Endothelial cell of umbilical vein (primary cell): ENCODE results near the gene FAM53B. TPM values are rescaled to one million over a fixed set of nuclear protein-coding genes. Genes with fewer than 3 reads are reported as not detected.
"Not testable (repeated sequence)": the region's sequence is repeated elsewhere in the genome, so short reads cannot be mapped to it uniquely, and the experiment has no call there.

ENCODE experiments used
- BruUV-seq: library from RNA; stranded (reverse); fragments of 400-500 nt; replicated peaks from 2 replicates; lab custom pipeline; 2021; lab: Mats Ljungman, UMichigan
- CTCF ChIA-PET: fragments of 300-600, 350-600 bp; sonication (Branson Sonifier 250); formaldehyde crosslinking; loops from one replicate; lab custom pipeline; 2021; ENCODE audit warnings: antibody characterized with exemption, inconsistent platforms; lab: Charles Lee
- POLR2A ChIA-PET: fragments of 300-600, 350-600 bp; sonication (Branson Sonifier 250); formaldehyde crosslinking; loops from one replicate; lab custom pipeline; 2021; ENCODE audit warnings: antibody characterized with exemption, inconsistent platforms; lab: Charles Lee
- DNase-seq: peaks from one replicate; pipeline ENCODE4 v3.0.0-alpha.2; 2011; ENCODE audit warnings: low read depth, low spot score
- FAIRE-seq: peaks from 2 replicates; lab custom pipeline; 2011; peaks lifted over from hg19 to GRCh38; lab: Jason Lieb, UNC
- H2AFZ ChIP-seq: 2 replicates; pipeline ENCODE4 v1.6.0; 2012; ENCODE audit warnings: low read depth, low read length, control low read depth, inconsistent platforms
- H3K27ac ChIP-seq: 2 replicates; pipeline ENCODE4 v1.5.1; 2011; ENCODE audit warnings: low read depth, mild to moderate bottlenecking, control low read depth, low read length, moderate library complexity; ENCODE audit not compliant: insufficient read depth
- H3K27me3 ChIP-seq, 2 experiments: 2 replicates each; pipeline versions ENCODE4 v1.6.0 to v1.6.1; 2011; ENCODE audit warnings: low read length in 2 of 2, mixed read lengths in 1 of 2; ENCODE audit not compliant: control insufficient read depth in 2 of 2, insufficient read depth in 2 of 2
- H3K36me3 ChIP-seq, 2 experiments: 2 replicates in 1 of 2; 3 replicates in 1 of 2; pipeline ENCODE4 v1.5.1; 2011; ENCODE audit warnings: low read length in 2 of 2, mild to moderate bottlenecking in 1 of 2, moderate library complexity in 1 of 2; ENCODE audit not compliant: control insufficient read depth in 2 of 2, insufficient read depth in 2 of 2; ENCODE audit errors: extremely low read depth in 1 of 2
- H3K4me1 ChIP-seq: 3 replicates; pipeline ENCODE4 v1.5.1; 2011; ENCODE audit warnings: mild to moderate bottlenecking, low read length; ENCODE audit not compliant: control insufficient read depth, insufficient read depth; ENCODE audit errors: extremely low read depth
- H3K4me2 ChIP-seq: 2 replicates; pipeline ENCODE4 v1.6.1; 2011; ENCODE audit warnings: low read length, control low read depth, mixed read lengths; ENCODE audit not compliant: insufficient read depth
- H3K4me3 ChIP-seq, 3 experiments: fragments of 200-600 bp in 1 of 3; sonication (generic), shearing (Covaris generic) in 1 of 3; replicated peaks in 1 of 3; 2 replicates each; pipeline ENCODE4 v1.5.1; 2011 to 2016; ENCODE audit warnings: control low read depth in 3 of 3, low read length in 3 of 3, mild to moderate bottlenecking in 2 of 3, inconsistent platforms in 1 of 3, low read depth in 1 of 3, moderate library complexity in 1 of 3; ENCODE audit not compliant: insufficient read depth in 1 of 3
- H3K79me2 ChIP-seq: 2 replicates; pipeline ENCODE4 v1.6.0; 2012; ENCODE audit warnings: low read length, inconsistent platforms; ENCODE audit not compliant: control insufficient read depth, insufficient read depth
- H3K9ac ChIP-seq: replicated peaks from 2 replicates; pipeline ENCODE3; 2011; ENCODE audit warnings: low read length, control low read depth; ENCODE audit not compliant: insufficient read depth; ENCODE audit errors: extremely low read depth
- H3K9me1 ChIP-seq: replicated peaks from 3 replicates; pipeline ENCODE4 v1.6.0; 2011; ENCODE audit warnings: mild to moderate bottlenecking, low read length; ENCODE audit not compliant: control insufficient read depth, insufficient read depth; ENCODE audit errors: extremely low read depth
- H3K9me3 ChIP-seq: replicated peaks from 2 replicates; pipeline ENCODE4 v1.5.1; 2012; ENCODE audit warnings: low read length, inconsistent platforms; ENCODE audit not compliant: control insufficient read depth, insufficient read depth
- H4K20me1 ChIP-seq: replicated peaks from 2 replicates; pipeline ENCODE3; 2011; ENCODE audit warnings: mild to moderate bottlenecking, low read length; ENCODE audit not compliant: control insufficient read depth, insufficient read depth; ENCODE audit errors: extremely low read depth
- EZH2 ChIP-seq: IDR thresholded peaks from 2 replicates; pipeline ENCODE4 v1.6.1; 2012; ENCODE audit warnings: borderline replicate concordance, low read depth, mild to moderate bottlenecking, moderate library complexity, low read length, inconsistent platforms; ENCODE audit not compliant: severe bottlenecking
- FOS ChIP-seq: IDR thresholded peaks from 2 replicates; pipeline ENCODE4 v1.6.1; 2011; ENCODE audit warnings: mild to moderate bottlenecking, low read length, moderate library complexity, borderline replicate concordance; ENCODE audit not compliant: insufficient read depth
- GATA2 ChIP-seq: IDR thresholded peaks from 2 replicates; pipeline ENCODE4 v1.7.0; 2011; ENCODE audit warnings: low read depth, mild to moderate bottlenecking, moderate library complexity, mixed read lengths, low read length; ENCODE audit not compliant: insufficient read length, insufficient read depth
- JUN ChIP-seq: IDR thresholded peaks from 2 replicates; pipeline ENCODE4 v1.6.1; 2011; ENCODE audit warnings: borderline replicate concordance, low read depth; ENCODE audit not compliant: insufficient read length, insufficient read depth
- MYC ChIP-seq: IDR thresholded peaks from one replicate; pipeline ENCODE4 v1.6.1; 2011; ENCODE audit warnings: mild to moderate bottlenecking, low read depth, low read length
- POLR2A ChIP-seq: IDR thresholded peaks from 2 replicates; pipeline ENCODE4 v1.6.1; 2012; ENCODE audit warnings: low read depth, mild to moderate bottlenecking, control low read depth, low read length
- POLR2AphosphoS5 ChIP-seq: IDR thresholded peaks from 2 replicates; pipeline ENCODE4 v1.6.1; 2012; ENCODE audit warnings: low read depth, mild to moderate bottlenecking, control low read depth, low read length, moderate library complexity; ENCODE audit not compliant: insufficient read depth
- dilution Hi-C: fragments of 300-500 bp; cut with MboI; formaldehyde crosslinking; loops from one replicate; pipeline ENCODE4 v1.15.0; 2019; ENCODE audit warnings: low sequenced_read_pairs; ENCODE audit not compliant: extremely low pct_ligation_motif_present
- intact Hi-C: fragments of 100-400 bp; cut with micrococcal nuclease; formaldehyde crosslinking; loops from one replicate; pipeline ENCODE4 v1.10.0; 2022
- polyA plus RNA-seq, 4 experiments: library from polyadenylated mRNA; depleted of rRNA in 3 of 4; stranded (reverse) in 3 of 4; unstranded in 1 of 4; fragments of >200 nt; gene quantifications; 2 replicates each; pipeline versions ENCODE4 v1.2.1 to v1.2.3, GENCODE V29; 2011 to 2012; ENCODE audit warnings: missing spikeins in 1 of 4
- total RNA-seq: library from RNA; stranded (reverse); gene quantifications from 2 replicates; pipeline ENCODE4 v1.2.3, GENCODE V29; 2021
- TF ChIP-seq, protein P1 (sequence below): IDR thresholded peaks from 2 replicates; pipeline ENCODE4 v1.6.1; 2011; ENCODE audit not compliant: insufficient read depth, insufficient read length
- TF ChIP-seq, protein P2 (sequence below), 2 donors: IDR thresholded peaks; 1 replicate in 1 of 2; 2 replicates in 1 of 2; pipeline ENCODE4 v1.5.1; 2011; ENCODE audit warnings: low read length in 2 of 2, mild to moderate bottlenecking in 2 of 2, moderate library complexity in 2 of 2, control low read depth in 1 of 2, inconsistent platforms in 1 of 2, low read depth in 1 of 2; ENCODE audit not compliant: insufficient read depth in 1 of 2; ENCODE audit errors: extremely low read depth in 1 of 2

FAM53B gene
- total and polyA plus RNA-seq, 2 donors (not counting 3 experiments of a cell fraction or from before 2014, with no cell fraction given) = 8.5 to 21.1 TPM

DNA sequence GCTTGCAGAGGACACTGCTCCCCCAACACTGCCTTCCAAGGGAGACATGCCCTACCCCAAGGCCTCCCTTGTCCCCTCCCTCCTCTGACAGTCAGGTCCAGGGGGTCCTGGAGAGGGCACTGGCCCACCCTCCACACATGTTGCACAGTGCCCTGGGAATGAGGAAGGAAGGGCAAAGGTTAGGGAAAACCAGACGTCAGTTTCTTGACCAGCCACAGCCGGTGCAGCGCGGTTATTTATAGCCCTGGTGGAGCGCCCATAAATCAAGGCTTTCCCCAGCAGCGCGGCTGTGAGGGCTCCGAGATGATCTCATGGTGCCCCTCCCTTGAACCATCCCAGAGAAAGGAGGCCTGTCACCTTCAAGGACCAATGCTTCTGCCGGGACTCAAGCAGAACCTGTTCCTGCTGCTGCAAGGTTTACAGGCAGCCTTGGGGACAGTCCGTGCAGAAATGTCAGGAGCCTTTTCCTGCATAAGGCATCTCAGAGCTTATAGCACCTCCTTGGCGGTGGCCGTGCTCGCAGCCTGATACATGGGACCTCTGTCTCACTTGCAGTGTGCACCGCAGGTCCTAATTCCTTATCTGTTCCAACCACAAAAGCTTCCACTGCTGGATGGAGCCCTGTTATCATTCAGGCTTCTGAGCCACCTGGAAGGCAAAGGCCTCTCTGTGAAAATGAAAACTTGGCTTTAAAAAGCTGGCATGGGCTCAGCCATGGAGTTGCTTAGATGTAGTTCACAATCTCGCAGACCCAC, 155.3 kb downstream of the FAM53B start:
- dilution Hi-C loops (no loop called here), intact Hi-C loops (no loop called here)
- Histone ChIP-seq H3K27me3 (peaks cover 0 to 1% of the 10 kb centered on the region in 2 experiments), H3K4me1 (peaks cover 2% of the 10 kb centered on the region), H3K4me2 (no peak overlapping the region), H4K20me1 (no peaks in the 10 kb centered on the region), H3K9me3 (no peaks in the 10 kb centered on the region), H3K9me1 (no peaks in the 10 kb centered on the region), H3K36me3 (no peaks in the 10 kb centered on the region), H3K9ac (no peak overlapping the region), H3K4me3 (no peak overlapping the region), H3K79me2 (no peaks in the 10 kb centered on the region), H3K27ac (no peak overlapping the region), H2AFZ (no peak overlapping the region)
- CTCF ChIA-PET = interaction anchor here (1.8 kb wide), 1 partner anchor 153 kb away, joined by 6 read pairs; no protein-coding TSS in a partner anchor
- TF ChIP-seq, protein P1, sequence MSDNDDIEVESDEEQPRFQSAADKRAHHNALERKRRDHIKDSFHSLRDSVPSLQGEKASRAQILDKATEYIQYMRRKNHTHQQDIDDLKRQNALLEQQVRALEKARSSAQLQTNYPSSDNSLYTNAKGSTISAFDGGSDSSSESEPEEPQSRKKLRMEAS = no peak
- TF ChIP-seq, protein P2, sequence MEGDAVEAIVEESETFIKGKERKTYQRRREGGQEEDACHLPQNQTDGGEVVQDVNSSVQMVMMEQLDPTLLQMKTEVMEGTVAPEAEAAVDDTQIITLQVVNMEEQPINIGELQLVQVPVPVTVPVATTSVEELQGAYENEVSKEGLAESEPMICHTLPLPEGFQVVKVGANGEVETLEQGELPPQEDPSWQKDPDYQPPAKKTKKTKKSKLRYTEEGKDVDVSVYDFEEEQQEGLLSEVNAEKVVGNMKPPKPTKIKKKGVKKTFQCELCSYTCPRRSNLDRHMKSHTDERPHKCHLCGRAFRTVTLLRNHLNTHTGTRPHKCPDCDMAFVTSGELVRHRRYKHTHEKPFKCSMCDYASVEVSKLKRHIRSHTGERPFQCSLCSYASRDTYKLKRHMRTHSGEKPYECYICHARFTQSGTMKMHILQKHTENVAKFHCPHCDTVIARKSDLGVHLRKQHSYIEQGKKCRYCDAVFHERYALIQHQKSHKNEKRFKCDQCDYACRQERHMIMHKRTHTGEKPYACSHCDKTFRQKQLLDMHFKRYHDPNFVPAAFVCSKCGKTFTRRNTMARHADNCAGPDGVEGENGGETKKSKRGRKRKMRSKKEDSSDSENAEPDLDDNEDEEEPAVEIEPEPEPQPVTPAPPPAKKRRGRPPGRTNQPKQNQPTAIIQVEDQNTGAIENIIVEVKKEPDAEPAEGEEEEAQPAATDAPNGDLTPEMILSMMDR (IDR thresholded peaks at IDR 0.05; ENCODE audit: extremely low read depth in 1 of 2, insufficient read depth in 1 of 2, low read depth in 1 of 2, low read length in 2 of 2) = no peak
- no peak for TF ChIP-seq EZH2
- no peak for TF ChIP-seq POLR2AphosphoS5
- TF ChIP-seq POLR2A = no peak
- TF ChIP-seq MYC = no peak
- TF ChIP-seq GATA2 = no peak
- TF ChIP-seq FOS = no peak
- no peak for TF ChIP-seq JUN
- no TSS peak for BruUV-seq
- FAIRE-seq = no peak
- peak; percentile 22 for DNase-seq
- POLR2A ChIA-PET = no interaction called here

DNA sequence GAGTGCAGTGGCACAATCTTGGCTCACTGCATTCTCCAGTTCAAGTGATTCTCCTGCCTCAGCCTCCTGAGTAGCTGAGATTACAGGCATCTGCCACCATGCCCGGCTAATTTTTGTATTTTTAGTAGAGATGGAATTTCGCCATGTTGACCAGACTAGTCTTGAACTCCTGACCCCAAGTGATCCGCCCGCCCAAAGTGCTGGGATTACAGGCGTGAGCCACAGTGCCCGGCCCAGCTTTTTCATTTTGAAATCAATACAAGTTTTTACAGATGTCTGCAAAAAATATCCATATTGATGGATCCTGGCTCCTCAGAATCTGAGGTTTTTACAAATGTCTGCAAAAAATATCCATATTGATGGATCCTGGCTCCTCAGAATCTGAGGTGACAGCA, 155.8 kb downstream of the FAM53B start:
- POLR2A ChIA-PET, H3K4me3 ChIP-seq, H3K4me2 ChIP-seq, FAIRE-seq, H3K9me3 ChIP-seq, H3K79me2 ChIP-seq, H3K36me3 ChIP-seq, H3K9ac ChIP-seq, H3K27ac ChIP-seq, DNase-seq, H4K20me1 ChIP-seq, H3K27me3 ChIP-seq, H2AFZ ChIP-seq, dilution Hi-C loops, H3K4me1 ChIP-seq, BruUV-seq, intact Hi-C loops, H3K9me1 ChIP-seq: not testable (repeated sequence)
- CTCF ChIA-PET = interaction anchor here (1.8 kb wide), 1 partner anchor 153 kb away, joined by 6 read pairs; no protein-coding TSS in a partner anchor
